Left lung (tissue), 10 donors: ENCODE measurements around the gene PADI6. TPM values are rescaled to one million over a fixed set of nuclear protein-coding genes. Genes with fewer than 3 reads are reported as not detected.

ENCODE experiments used
- ATAC-seq: fragments of 200-7000 bp; cut with Tn5 transposase; one replicate; pipeline ENCODE4 v1.9.1; 2020; ENCODE audit warnings: moderate library complexity
- DNase-seq, 4 donors: peaks; one replicate each; pipeline ENCODE4 v3.0.0-alpha.2; 2013 to 2020
- H3K27ac ChIP-seq, 2 donors: fragments of 200-600 bp; sonication (generic) in 1 of 2; one replicate each; pipeline versions ENCODE4 v1.5.0 to v1.8.0; 2020 to 2021
- H3K27me3 ChIP-seq, 2 donors: fragments of 200-600 bp; sonication (generic) in 1 of 2; one replicate each; pipeline versions ENCODE4 v1.5.0 to v1.8.0; 2020 to 2021
- H3K36me3 ChIP-seq, 2 donors: fragments of 200-600 bp; sonication (generic) in 1 of 2; one replicate each; pipeline versions ENCODE4 v1.5.0 to v1.8.0; 2020 to 2021
- H3K4me1 ChIP-seq, 2 donors: fragments of 200-600 bp; one replicate each; pipeline ENCODE4 v1.8.0; 2021
- H3K4me3 ChIP-seq, 2 donors: fragments of 200-600 bp; sonication (generic) in 1 of 2; one replicate each; pipeline versions ENCODE4 v1.5.0 to v1.8.0; 2020 to 2021; ENCODE audit warnings: mild to moderate bottlenecking in 1 of 2
- H3K9me3 ChIP-seq, 2 donors: fragments of 200-600 bp; sonication (generic) in 1 of 2; one replicate each; pipeline versions ENCODE4 v1.5.0 to v1.8.0; 2020 to 2021
- intact Hi-C, 2 donors: fragments of 100-400 bp; cut with DNase I; formaldehyde crosslinking; loops; one replicate each; pipeline versions ENCODE4 v1.11.2 to v1.14.2; 2022
- polyA plus RNA-seq, 6 donors: library from polyadenylated mRNA; unstranded; fragments of 120-200 nt; gene quantifications; one replicate each; pipeline ENCODE4 v1.2.1, GENCODE V29; 2013; ENCODE audit not compliant: insufficient read length in 6 of 6
- total RNA-seq, 2 donors: library from RNA; stranded (reverse); fragmentation: NEBNext Ultra II Directional; extraction: Animal tissue kit (Norgen Biotek cat#: 25700); gene quantifications; one replicate each; pipeline ENCODE4 v1.2.1, GENCODE V29; 2021
- TF ChIP-seq, protein P1 (sequence below), 2 donors: fragments of 200-600 bp; sonication (generic) in 1 of 2; IDR thresholded peaks; one replicate each; pipeline versions ENCODE4 v1.5.0 to v1.8.0; 2021; ENCODE audit warnings: antibody characterized with exemption in 2 of 2
- donor health status: DM: no; HTN: yes; CAD: no.
- donor health status: DM: no; HTN: no; CAD: no.

Gene PADI6
- total and polyA plus RNA-seq, 8 donors, result not detected

DNA sequence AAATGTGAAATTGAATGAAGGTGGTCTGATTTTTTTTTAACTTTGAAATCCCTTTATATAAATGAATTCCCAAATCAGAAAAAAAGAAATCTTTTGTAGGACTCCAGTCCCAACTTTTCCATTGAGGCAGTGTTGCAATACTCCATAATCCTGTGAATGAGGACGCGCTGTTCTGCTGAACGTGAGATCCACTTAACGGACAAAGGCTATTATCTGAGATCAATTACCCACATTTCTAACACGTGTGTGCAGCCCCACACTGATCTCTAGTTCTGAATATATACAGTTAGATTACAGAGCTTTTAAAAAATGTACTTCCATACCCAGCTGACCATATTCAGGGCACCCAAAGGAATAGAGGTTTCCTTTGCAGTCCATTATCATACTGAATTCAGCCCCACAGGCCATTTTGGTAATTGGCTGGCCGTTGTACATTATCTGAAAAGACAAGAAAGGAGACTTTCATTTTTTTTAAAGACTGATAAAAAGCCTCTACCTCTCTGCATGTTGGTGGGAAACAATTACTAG, 48.5 kb downstream of the PADI6 start:
- Histone ChIP-seq H3K27me3 (no peaks in the 10 kb centered on the region), H3K27ac (no peak overlapping the region), H3K4me3 (no peak overlapping the region), H3K9me3 (no peaks in the 10 kb centered on the region), H3K4me1 (peaks cover 0 to 4% of the 10 kb centered on the region in 2 donors), H3K36me3 (peaks cover 6 to 100% of the 10 kb centered on the region in 2 donors)
- intact Hi-C loops, result no loop called here
- TF ChIP-seq, protein P1, sequence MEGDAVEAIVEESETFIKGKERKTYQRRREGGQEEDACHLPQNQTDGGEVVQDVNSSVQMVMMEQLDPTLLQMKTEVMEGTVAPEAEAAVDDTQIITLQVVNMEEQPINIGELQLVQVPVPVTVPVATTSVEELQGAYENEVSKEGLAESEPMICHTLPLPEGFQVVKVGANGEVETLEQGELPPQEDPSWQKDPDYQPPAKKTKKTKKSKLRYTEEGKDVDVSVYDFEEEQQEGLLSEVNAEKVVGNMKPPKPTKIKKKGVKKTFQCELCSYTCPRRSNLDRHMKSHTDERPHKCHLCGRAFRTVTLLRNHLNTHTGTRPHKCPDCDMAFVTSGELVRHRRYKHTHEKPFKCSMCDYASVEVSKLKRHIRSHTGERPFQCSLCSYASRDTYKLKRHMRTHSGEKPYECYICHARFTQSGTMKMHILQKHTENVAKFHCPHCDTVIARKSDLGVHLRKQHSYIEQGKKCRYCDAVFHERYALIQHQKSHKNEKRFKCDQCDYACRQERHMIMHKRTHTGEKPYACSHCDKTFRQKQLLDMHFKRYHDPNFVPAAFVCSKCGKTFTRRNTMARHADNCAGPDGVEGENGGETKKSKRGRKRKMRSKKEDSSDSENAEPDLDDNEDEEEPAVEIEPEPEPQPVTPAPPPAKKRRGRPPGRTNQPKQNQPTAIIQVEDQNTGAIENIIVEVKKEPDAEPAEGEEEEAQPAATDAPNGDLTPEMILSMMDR (IDR thresholded peaks at IDR 0.05), result no peak
- no peak for DNase-seq
- no peak for ATAC-seq

DNA sequence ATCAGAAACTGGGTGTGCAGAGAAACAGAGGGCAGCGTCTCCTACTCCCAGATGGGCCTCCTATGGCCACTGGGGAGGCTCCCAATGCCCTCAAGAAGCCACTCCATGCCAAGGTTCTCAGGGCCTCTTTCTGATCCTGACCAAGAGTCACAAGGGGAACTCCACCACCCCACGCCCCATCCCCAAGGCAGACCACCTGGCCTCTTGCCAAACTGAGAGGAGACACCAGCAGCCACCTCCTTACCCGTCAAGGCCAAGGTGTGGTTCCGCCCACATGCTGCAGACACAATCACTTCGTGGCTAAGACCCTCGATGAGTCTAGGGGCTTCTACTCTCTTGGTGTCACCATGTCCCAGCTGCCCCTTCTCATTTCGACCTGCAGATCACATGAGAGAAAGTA, 50.5 kb downstream of the PADI6 start:
- peaks cover 0 to 4% of the 10 kb centered on the region in 2 donors for H3K4me1 ChIP-seq
- no peaks in the 10 kb centered on the region for H3K27me3 ChIP-seq
- no peak overlapping the region for H3K4me3 ChIP-seq
- DNase-seq (no peak), ATAC-seq (no peak)
- peaks cover 7 to 100% of the 10 kb centered on the region in 2 donors for H3K36me3 ChIP-seq
- H3K9me3 ChIP-seq, result no peaks in the 10 kb centered on the region
- no peak overlapping the region for H3K27ac ChIP-seq
- TF ChIP-seq, protein P1 (IDR thresholded peaks at IDR 0.05), result no peak
- intact Hi-C loops, result no loop called here

DNA sequence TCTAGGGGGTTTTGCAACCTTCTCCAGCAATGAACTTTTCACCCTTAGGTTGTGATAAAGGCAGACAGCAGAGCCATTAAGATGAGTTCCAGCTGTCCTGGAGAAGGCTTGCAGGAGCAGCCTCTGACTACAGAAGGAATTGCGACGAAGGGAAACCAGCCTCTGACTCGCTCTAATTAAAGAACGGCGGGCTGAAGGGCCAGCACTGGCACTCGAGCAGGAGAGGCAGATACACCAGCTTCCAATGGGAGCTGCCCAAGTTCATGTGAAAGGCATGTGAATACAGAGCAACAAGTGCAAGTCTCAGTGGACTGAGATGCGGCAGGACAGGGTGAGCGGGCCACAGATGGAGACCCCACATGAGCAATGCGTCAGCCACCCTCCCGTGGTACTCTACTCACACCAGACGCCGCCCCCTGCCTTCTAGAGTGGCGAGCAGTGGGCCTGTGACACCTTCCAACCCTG, 51.8 kb downstream of the PADI6 start:
- Histone ChIP-seq H3K36me3 (peaks cover 7 to 100% of the 10 kb centered on the region in 2 donors), H3K4me3 (no peak overlapping the region), H3K4me1 (peaks cover 0 to 9% of the 10 kb centered on the region in 2 donors), H3K9me3 (no peaks in the 10 kb centered on the region), H3K27ac (no peak overlapping the region), H3K27me3 (no peaks in the 10 kb centered on the region)
- ATAC-seq, result no peak
- DNase-seq, result peak in 1 of 4 donors; percentile 69
- TF ChIP-seq, protein P1 (IDR thresholded peaks at IDR 0.05), result no peak
- intact Hi-C loops, result no loop called here

DNA sequence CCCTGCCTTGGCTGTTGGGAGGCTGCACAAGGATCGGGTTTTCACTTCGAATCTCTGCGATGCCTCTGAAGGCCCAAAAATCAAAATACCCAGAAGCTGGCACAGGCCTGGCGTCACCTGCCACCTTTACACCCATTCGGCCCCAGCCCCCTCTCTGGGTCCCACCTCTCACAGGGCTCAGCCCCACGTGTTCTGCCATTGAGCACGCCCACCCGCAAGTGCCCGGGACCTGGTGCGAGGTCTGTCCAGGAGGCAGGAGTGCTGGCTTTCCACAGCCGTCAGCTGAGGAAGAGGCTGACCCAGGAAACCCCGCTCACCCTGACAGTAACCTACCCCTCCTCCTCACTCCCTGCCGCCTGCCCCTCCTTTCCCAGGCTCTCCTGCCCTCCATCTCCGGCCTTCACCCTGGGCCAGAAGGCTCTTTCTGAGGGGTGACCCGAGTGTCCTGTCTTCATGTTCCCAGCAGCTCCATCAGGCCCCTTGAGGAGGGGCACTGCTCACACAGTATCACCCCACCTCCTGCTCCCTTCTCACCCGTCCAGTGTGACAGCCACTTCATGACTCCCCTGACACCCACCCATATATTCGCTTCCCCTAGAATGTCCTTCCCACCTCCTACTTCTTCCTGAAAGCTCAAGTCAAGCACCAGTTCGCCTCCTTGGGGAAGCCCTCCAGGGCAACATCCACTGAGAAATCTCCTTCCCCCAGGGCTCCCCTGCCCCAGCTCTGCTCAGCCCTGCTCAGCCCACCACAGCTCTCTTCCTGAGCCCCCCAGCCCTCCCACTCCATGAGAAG, 54.0 kb downstream of the PADI6 start:
- H3K9me3 ChIP-seq, result no peaks in the 10 kb centered on the region
- ATAC-seq (no peak), DNase-seq (no peak)
- intact Hi-C loops, result no loop called here
- peaks cover 0 to 17% of the 10 kb centered on the region in 2 donors for H3K4me1 ChIP-seq
- TF ChIP-seq, protein P1 (IDR thresholded peaks at IDR 0.05), result no peak
- no peaks in the 10 kb centered on the region for H3K27me3 ChIP-seq
- peaks cover 7 to 86% of the 10 kb centered on the region in 2 donors for H3K36me3 ChIP-seq
- H3K27ac ChIP-seq, result no peak overlapping the region
- no peak overlapping the region for H3K4me3 ChIP-seq
